GM12878 (cell line): ENCODE results near the gene DGKB. TPM values are rescaled to one million over a fixed set of nuclear protein-coding genes. Genes with fewer than 3 reads are reported as not detected.

ENCODE experiments used
- ATAC-seq: fragments of 200-7000 bp; cut with Tn5 transposase; 3 replicates; pipeline ENCODE4 v1.9.1; 2020; ENCODE audit warnings: mild to moderate bottlenecking, moderate library complexity
- BruUV-seq: library from RNA; stranded (reverse); fragments of 400-500 nt; replicated peaks from 2 replicates; lab custom pipeline; 2021; lab: Mats Ljungman, UMichigan
- CTCF ChIA-PET: fragments of 300-600 bp; sonication (Branson Sonifier 250); formaldehyde crosslinking; extraction: SDS; loops from one replicate; lab custom pipeline; 2021; ENCODE audit warnings: inconsistent platforms; lab: Yijun Ruan, JAX
- POLR2A ChIA-PET: fragments of 350-600 bp; formaldehyde crosslinking; extraction: SDS; loops from one replicate; lab custom pipeline; 2021; ENCODE audit warnings: inconsistent platforms; lab: Charles Lee
- RAD21 ChIA-PET: fragments of 300-600 bp; sonication (Branson Sonifier 250); formaldehyde crosslinking; loops from one replicate; lab custom pipeline; 2023; ENCODE audit warnings: antibody characterized with exemption; ENCODE audit not compliant: unreplicated experiment; lab: Charles Lee
- SMC1A ChIA-PET: fragments of 300-600 bp; sonication (Branson Sonifier 250); formaldehyde crosslinking; loops from one replicate; lab custom pipeline; 2023; ENCODE audit not compliant: unreplicated experiment, uncharacterized antibody; lab: Charles Lee
- DNase-seq: peaks from one replicate; pipeline ENCODE4 v3.0.0-alpha.2; 2011; ENCODE audit warnings: low read depth, low spot score
- FAIRE-seq: peaks from 3 replicates; lab custom pipeline; 2011; peaks lifted over from hg19 to GRCh38; lab: Jason Lieb, UNC
- H2AFZ ChIP-seq: 2 replicates; pipeline ENCODE4 v1.6.0; 2011; ENCODE audit warnings: low read depth, low read length, control low read depth; ENCODE audit not compliant: control insufficient read depth
- H3K27ac ChIP-seq: 2 replicates; pipeline ENCODE4 v1.5.1; 2011; ENCODE audit warnings: control low read depth; ENCODE audit not compliant: control insufficient read depth, insufficient read depth
- H3K27me3 ChIP-seq, 2 experiments: replicated peaks in 1 of 2; 2 replicates each; pipeline versions ENCODE4 v1.6.0 to v1.6.1; 2011; ENCODE audit warnings: low read length in 1 of 2; ENCODE audit not compliant: control insufficient read depth in 2 of 2, insufficient read depth in 2 of 2
- H3K36me3 ChIP-seq, 2 experiments: 2 replicates each; pipeline ENCODE4 v1.5.1; 2011; ENCODE audit warnings: low read length in 1 of 2; ENCODE audit not compliant: control insufficient read depth in 2 of 2, insufficient read depth in 2 of 2
- H3K4me1 ChIP-seq: 2 replicates; pipeline ENCODE4 v1.6.1; 2011; ENCODE audit warnings: mild to moderate bottlenecking, low read length, moderate library complexity, mixed read lengths; ENCODE audit not compliant: control insufficient read depth, insufficient read depth
- H3K4me2 ChIP-seq: 2 replicates; pipeline ENCODE4 v1.6.0; 2011; ENCODE audit warnings: control low read depth; ENCODE audit not compliant: control insufficient read depth, insufficient read depth
- H3K4me3 ChIP-seq: fragments of 200-600 bp; sonication (generic); 2 replicates; pipeline ENCODE4 v1.5.1; 2016
- H3K79me2 ChIP-seq: 2 replicates; pipeline ENCODE4 v1.6.0; 2011; ENCODE audit warnings: low read length; ENCODE audit not compliant: control insufficient read depth, insufficient read depth
- H3K9ac ChIP-seq: 2 replicates; pipeline ENCODE4 v1.8.0; 2011; ENCODE audit warnings: low read length, control low read depth, mixed read lengths; ENCODE audit not compliant: control insufficient read depth, insufficient read depth
- H3K9me3 ChIP-seq: replicated peaks from 3 replicates; pipeline ENCODE4 v1.5.1; 2011; ENCODE audit warnings: mild to moderate bottlenecking, low read length; ENCODE audit not compliant: control insufficient read depth, insufficient read depth
- H4K20me1 ChIP-seq: 2 replicates; pipeline ENCODE4 v1.6.0; 2011; ENCODE audit not compliant: control insufficient read depth, insufficient read depth
- BCL11A ChIP-seq: IDR thresholded peaks from 2 replicates; pipeline ENCODE4 v1.6.1; 2011; ENCODE audit warnings: low read depth, low read length
- CBX5 ChIP-seq: sonication (generic); IDR thresholded peaks from 2 replicates; pipeline ENCODE4 v1.6.1; 2016; ENCODE audit warnings: low read depth, moderate library complexity, mild to moderate bottlenecking, inconsistent platforms
- EGR1 ChIP-seq, 2 experiments: IDR thresholded peaks; 1 replicate in 1 of 2; 2 replicates in 1 of 2; pipeline ENCODE4 v1.6.1; 2011 to 2012; ENCODE audit warnings: low read depth in 2 of 2, low read length in 2 of 2, borderline replicate concordance in 1 of 2, mild to moderate bottlenecking in 1 of 2, moderate library complexity in 1 of 2
- IKZF2 ChIP-seq, 2 experiments: fragments of 450-650 bp; IDR thresholded peaks; 2 replicates each; pipeline ENCODE4 v1.6.1; 2017; ENCODE audit warnings: mild to moderate bottlenecking in 2 of 2, moderate library complexity in 2 of 2
- IRF4 ChIP-seq: IDR thresholded peaks from 2 replicates; pipeline ENCODE4 v1.6.1; 2011; ENCODE audit warnings: low read depth, low read length
- MTA3 ChIP-seq: IDR thresholded peaks from 2 replicates; pipeline ENCODE4 v1.6.1; 2012; ENCODE audit warnings: low read length, inconsistent platforms, borderline replicate concordance
- NFXL1 ChIP-seq: fragments of 450-650 bp; IDR thresholded peaks from 2 replicates; pipeline ENCODE4 v1.6.1; 2017; ENCODE audit warnings: antibody characterized with exemption, mild to moderate bottlenecking, borderline replicate concordance
- RFX5 ChIP-seq: IDR thresholded peaks from 2 replicates; pipeline ENCODE4 v1.6.1; 2011; ENCODE audit warnings: low read depth, low read length, improper control_type of control experiment
- TARDBP ChIP-seq: IDR thresholded peaks from 2 replicates; pipeline ENCODE4 v1.6.1; 2016; ENCODE audit warnings: borderline replicate concordance
- ZBED1 ChIP-seq: IDR thresholded peaks from 2 replicates; pipeline ENCODE4 v1.6.1; 2016; ENCODE audit warnings: borderline replicate concordance
- ZNF622 ChIP-seq: fragments of 450-650 bp; IDR thresholded peaks from 2 replicates; pipeline ENCODE4 v1.6.1; 2017; ENCODE audit warnings: mild to moderate bottlenecking, inconsistent platforms
- WGBS: methylation state at CpG from one replicate; pipeline ENCODE4 v1.1.6; 2016; ENCODE audit warnings: low lambda C conversion rate; ENCODE audit not compliant: insufficient replicate concordance, insufficient coverage; ENCODE audit errors: missing lambda C conversion rate; 5-methylcytosine and 5-hydroxymethylcytosine counted together
- in situ Hi-C: fragments of 300-500 bp; cut with MboI; formaldehyde crosslinking; loops from 9 replicates; pipeline ENCODE4 v1.14.3; 2018; ENCODE audit warnings: mixed read lengths
- intact Hi-C: fragments of 100-400 bp; cut with micrococcal nuclease; formaldehyde crosslinking; loops from one replicate; pipeline ENCODE4 v1.14.2; 2022; ENCODE audit not compliant: unreplicated experiment
- polyA plus RNA-seq, 11 experiments: library from polyadenylated mRNA; depleted of rRNA in 4 of 11; unstranded in 6 of 11; stranded (reverse) in 5 of 11; fragments of >200 nt; fragmentation: Nextera tagmentation in 4 of 11; fragmentation: Illumina TruSeq in 1 of 11; extraction: Ambion mirVana in 4 of 11; extraction: Trizol in 1 of 11; gene quantifications; 1 replicate in 1 of 11; 2 replicates in 10 of 11; pipeline versions ENCODE4 v1.2.1 to v1.2.3, GENCODE V29; 2011 to 2016; ENCODE audit warnings: inconsistent platforms in 2 of 11, missing spikeins in 2 of 11, low read depth in 1 of 11
- total RNA-seq, 4 experiments: library from RNA; depleted of rRNA in 3 of 4; stranded (reverse); fragments of >200 nt in 3 of 4; fragmentation: Illumina TruSeq in 1 of 4; extraction: Trizol in 1 of 4; gene quantifications; 2 replicates each; pipeline versions ENCODE4 v1.2.1 to v1.2.3, GENCODE V29; 2013 to 2021
- TF ChIP-seq, protein P1 (sequence below): fragments of 450-650 bp; IDR thresholded peaks from 2 replicates; pipeline ENCODE4 v1.6.1; 2017; ENCODE audit warnings: low read depth, mild to moderate bottlenecking, moderate library complexity
- TF ChIP-seq, protein P2 (sequence below): IDR thresholded peaks from 2 replicates; pipeline ENCODE4 v1.6.1; 2011; ENCODE audit warnings: low read depth, low read length, improper control_type of control experiment, borderline replicate concordance
- TF ChIP-seq, protein P3 (sequence below): fragments of 450-650 bp; IDR thresholded peaks from 2 replicates; pipeline ENCODE4 v1.6.1; 2016; ENCODE audit warnings: mild to moderate bottlenecking
- TF ChIP-seq, protein P4 (sequence below): fragments of 450-650 bp; IDR thresholded peaks from 2 replicates; pipeline ENCODE4 v1.6.1; 2017; ENCODE audit warnings: mild to moderate bottlenecking, low read depth, inconsistent platforms; ENCODE audit not compliant: poor library complexity, severe bottlenecking
- TF ChIP-seq, protein P5 (sequence below): IDR thresholded peaks from 2 replicates; pipeline ENCODE4 v1.6.1; 2011; ENCODE audit warnings: mild to moderate bottlenecking, low read depth, low read length, moderate library complexity; ENCODE audit not compliant: insufficient replicate concordance
- TF ChIP-seq, protein P6 (sequence below): IDR thresholded peaks from 2 replicates; pipeline ENCODE4 v1.6.1; 2012; ENCODE audit warnings: low read length, inconsistent platforms

The DGKB gene
- total and polyA plus RNA-seq, 10 of the 15 experiments (the other 5 are each of a cell fraction or from before 2014, with no cell fraction given): 0.02 to 0.10 (median 0.04) TPM; not detected in 6

DNA sequence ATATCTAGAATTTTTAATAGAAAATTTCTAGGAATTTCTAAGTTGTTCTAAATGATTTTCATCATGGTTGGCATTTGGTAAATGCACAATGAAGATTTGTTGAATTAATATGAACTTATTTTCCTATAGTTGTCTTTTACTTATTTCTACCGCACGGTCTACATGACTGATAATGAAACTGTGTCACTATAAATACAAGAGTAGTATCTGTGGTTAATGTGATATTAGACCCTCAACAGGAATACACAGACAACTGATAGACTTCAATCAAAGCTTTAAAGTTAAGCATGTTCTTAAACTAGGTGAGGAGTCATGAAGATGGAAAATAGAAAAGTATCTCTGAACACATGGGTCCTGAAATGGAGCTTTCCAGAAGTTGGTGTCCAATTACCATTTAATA, 615.2 kb downstream of the DGKB start:
- RAD21 ChIA-PET: no interaction called here
- POLR2A ChIA-PET: no interaction called here
- no peaks in the 10 kb centered on the region for H4K20me1 ChIP-seq
- no peak overlapping the region for H3K27ac ChIP-seq
- H3K4me1 ChIP-seq: no peaks in the 10 kb centered on the region
- no peak overlapping the region for H2AFZ ChIP-seq
- H3K4me3 ChIP-seq: no peak overlapping the region
- WGBS: 44% methylated on average over 2 of the region's 2 CpGs
- in situ Hi-C loops (no loop called here), intact Hi-C loops (no loop called here)
- H3K9ac ChIP-seq: no peak overlapping the region
- H3K79me2 ChIP-seq: no peaks in the 10 kb centered on the region
- no peak for DNase-seq
- SMC1A ChIA-PET: interaction anchor here (1.2 kb wide), 1 partner anchor 111 kb away, joined by 3 read pairs; no protein-coding TSS in a partner anchor
- no peaks in the 10 kb centered on the region for H3K27me3 ChIP-seq
- H3K9me3 ChIP-seq: no peaks in the 10 kb centered on the region
- H3K36me3 ChIP-seq: no peaks in the 10 kb centered on the region
- no peak for ATAC-seq
- no peak for FAIRE-seq
- CTCF ChIA-PET: no interaction called here
- no peak overlapping the region for H3K4me2 ChIP-seq
- BruUV-seq: no TSS peak
- TF ChIP-seq, protein P1, sequence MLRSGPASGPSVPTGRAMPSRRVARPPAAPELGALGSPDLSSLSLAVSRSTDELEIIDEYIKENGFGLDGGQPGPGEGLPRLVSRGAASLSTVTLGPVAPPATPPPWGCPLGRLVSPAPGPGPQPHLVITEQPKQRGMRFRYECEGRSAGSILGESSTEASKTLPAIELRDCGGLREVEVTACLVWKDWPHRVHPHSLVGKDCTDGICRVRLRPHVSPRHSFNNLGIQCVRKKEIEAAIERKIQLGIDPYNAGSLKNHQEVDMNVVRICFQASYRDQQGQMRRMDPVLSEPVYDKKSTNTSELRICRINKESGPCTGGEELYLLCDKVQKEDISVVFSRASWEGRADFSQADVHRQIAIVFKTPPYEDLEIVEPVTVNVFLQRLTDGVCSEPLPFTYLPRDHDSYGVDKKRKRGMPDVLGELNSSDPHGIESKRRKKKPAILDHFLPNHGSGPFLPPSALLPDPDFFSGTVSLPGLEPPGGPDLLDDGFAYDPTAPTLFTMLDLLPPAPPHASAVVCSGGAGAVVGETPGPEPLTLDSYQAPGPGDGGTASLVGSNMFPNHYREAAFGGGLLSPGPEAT: no peak
- TF ChIP-seq CBX5 (no peak), BCL11A (no peak), IRF4 (no peak), MTA3 (no peak), TARDBP (no peak), ZBED1 (no peak), EGR1 (IDR thresholded peaks at IDR 0.05; ENCODE audit: borderline replicate concordance in 1 of 2, low read depth in 2 of 2, low read length in 2 of 2) (no peak), RFX5 (no peak), NFXL1 (no peak), IKZF2 (IDR thresholded peaks at IDR 0.05) (no peak), ZNF622 (no peak)
- TF ChIP-seq, protein P2, sequence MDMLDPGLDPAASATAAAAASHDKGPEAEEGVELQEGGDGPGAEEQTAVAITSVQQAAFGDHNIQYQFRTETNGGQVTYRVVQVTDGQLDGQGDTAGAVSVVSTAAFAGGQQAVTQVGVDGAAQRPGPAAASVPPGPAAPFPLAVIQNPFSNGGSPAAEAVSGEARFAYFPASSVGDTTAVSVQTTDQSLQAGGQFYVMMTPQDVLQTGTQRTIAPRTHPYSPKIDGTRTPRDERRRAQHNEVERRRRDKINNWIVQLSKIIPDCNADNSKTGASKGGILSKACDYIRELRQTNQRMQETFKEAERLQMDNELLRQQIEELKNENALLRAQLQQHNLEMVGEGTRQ: no peak
- TF ChIP-seq, protein P3, sequence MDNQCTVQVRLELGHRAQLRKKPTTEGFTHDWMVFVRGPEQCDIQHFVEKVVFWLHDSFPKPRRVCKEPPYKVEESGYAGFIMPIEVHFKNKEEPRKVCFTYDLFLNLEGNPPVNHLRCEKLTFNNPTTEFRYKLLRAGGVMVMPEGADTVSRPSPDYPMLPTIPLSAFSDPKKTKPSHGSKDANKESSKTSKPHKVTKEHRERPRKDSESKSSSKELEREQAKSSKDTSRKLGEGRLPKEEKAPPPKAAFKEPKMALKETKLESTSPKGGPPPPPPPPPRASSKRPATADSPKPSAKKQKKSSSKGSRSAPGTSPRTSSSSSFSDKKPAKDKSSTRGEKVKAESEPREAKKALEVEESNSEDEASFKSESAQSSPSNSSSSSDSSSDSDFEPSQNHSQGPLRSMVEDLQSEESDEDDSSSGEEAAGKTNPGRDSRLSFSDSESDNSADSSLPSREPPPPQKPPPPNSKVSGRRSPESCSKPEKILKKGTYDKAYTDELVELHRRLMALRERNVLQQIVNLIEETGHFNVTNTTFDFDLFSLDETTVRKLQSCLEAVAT: no peak
- TF ChIP-seq, protein P4, sequence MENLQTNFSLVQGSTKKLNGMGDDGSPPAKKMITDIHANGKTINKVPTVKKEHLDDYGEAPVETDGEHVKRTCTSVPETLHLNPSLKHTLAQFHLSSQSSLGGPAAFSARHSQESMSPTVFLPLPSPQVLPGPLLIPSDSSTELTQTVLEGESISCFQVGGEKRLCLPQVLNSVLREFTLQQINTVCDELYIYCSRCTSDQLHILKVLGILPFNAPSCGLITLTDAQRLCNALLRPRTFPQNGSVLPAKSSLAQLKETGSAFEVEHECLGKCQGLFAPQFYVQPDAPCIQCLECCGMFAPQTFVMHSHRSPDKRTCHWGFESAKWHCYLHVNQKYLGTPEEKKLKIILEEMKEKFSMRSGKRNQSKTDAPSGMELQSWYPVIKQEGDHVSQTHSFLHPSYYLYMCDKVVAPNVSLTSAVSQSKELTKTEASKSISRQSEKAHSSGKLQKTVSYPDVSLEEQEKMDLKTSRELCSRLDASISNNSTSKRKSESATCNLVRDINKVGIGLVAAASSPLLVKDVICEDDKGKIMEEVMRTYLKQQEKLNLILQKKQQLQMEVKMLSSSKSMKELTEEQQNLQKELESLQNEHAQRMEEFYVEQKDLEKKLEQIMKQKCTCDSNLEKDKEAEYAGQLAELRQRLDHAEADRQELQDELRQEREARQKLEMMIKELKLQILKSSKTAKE: no peak
- TF ChIP-seq, protein P5, sequence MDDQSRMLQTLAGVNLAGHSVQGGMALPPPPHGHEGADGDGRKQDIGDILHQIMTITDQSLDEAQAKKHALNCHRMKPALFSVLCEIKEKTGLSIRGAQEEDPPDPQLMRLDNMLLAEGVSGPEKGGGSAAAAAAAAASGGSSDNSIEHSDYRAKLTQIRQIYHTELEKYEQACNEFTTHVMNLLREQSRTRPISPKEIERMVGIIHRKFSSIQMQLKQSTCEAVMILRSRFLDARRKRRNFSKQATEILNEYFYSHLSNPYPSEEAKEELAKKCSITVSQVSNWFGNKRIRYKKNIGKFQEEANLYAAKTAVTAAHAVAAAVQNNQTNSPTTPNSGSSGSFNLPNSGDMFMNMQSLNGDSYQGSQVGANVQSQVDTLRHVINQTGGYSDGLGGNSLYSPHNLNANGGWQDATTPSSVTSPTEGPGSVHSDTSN: no peak
- TF ChIP-seq, protein P6, sequence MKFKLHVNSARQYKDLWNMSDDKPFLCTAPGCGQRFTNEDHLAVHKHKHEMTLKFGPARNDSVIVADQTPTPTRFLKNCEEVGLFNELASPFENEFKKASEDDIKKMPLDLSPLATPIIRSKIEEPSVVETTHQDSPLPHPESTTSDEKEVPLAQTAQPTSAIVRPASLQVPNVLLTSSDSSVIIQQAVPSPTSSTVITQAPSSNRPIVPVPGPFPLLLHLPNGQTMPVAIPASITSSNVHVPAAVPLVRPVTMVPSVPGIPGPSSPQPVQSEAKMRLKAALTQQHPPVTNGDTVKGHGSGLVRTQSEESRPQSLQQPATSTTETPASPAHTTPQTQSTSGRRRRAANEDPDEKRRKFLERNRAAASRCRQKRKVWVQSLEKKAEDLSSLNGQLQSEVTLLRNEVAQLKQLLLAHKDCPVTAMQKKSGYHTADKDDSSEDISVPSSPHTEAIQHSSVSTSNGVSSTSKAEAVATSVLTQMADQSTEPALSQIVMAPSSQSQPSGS: no peak
